Measurements from ENCODE around the gene PLN. TPM values are rescaled to one million over a fixed set of nuclear protein-coding genes. Genes with fewer than 3 reads are reported as not detected.

The PLN gene
- not detected in 2 replicates for total RNA-seq (2014; rRNA removed; shearing (Covaris generic))

DNA sequence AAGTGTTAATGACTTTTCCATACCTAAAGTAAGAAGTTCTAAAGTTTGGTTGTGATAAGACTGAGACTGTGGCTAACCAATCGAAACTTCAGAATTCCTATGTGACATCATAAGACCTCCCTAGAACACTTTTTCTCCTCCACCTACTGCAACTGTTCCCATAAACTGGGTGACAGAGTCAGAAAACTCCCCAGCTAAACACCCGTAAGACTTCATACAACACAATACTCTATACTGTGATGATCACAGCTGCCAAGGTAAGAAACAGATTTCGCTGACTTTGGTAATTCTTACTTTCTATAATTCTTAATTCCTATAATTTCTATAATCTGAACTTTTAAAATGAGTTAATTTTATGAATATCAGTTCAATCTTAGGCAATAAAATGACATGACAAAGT, at the start of gene PLN:
Gene PLN (plus strand): TSS at position 161 of the 400 bp plus-strand sequence. CDS start 10,626 bp downstream, outside the sequence.
- Histone ChIP-seq H3K36me3 (replicated peaks; ENCODE audit: control insufficient read depth, insufficient read depth, low read length) (no peaks in the 10 kb centered on the region), H3K27me3 (ENCODE audit: control insufficient read depth, insufficient read depth, low read length) (no peaks in the 10 kb centered on the region), H3K4me3 (ENCODE audit: insufficient read depth, low read depth, low read length) (no peak within 1 kb of the TSS)
- DNase-seq: no peak

DNA sequence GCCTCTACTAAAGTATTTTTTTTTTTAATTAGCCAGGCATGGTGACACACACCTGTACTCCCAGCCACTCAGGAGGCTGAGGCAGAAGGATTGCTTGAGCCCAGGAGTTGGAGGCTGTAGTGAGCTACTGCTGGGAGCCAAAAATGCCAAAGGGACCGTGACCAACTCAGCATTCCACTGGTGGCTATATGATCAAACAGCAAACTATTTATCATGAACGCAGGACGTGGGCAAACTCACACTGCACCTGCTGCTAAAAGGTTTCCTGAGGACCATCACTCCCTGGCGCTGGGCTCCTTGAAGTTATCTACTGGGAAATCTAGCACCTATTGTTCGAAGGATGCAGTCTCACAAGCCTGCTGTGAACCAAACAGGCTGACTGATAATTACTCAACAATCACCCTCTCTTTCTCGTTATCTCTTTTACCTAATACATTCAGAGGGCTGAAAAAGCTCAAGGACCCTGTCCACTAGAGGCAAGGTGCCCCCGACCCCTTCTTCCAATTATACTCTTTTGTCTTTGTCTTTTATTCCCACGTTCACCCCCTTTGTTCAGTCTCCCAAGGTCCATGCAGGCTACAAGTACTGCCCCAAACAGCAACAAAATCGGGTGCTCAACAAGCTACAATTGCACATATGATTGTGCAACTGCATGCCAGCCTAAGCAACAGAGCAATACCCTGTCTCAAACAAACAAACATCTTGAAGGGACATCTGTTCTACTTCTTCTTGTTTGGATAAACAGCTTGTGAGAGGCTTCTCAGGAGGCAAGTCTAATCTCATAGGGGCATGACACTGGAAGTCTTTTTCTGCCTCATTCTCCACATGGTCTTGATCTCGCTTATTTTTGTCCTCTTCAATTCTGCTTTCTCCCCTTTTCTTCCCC, 47.7 kb upstream of the PLN start:
- DNase-seq: no peak
- Histone ChIP-seq H3K27me3 (ENCODE audit: control insufficient read depth, insufficient read depth, low read length) (no peaks in the 10 kb centered on the region), H3K4me3 (ENCODE audit: insufficient read depth, low read depth, low read length) (no peak overlapping the region), H3K36me3 (replicated peaks; ENCODE audit: control insufficient read depth, insufficient read depth, low read length) (no peaks in the 10 kb centered on the region; the same call in 1 of the 2 replicates)

DNA sequence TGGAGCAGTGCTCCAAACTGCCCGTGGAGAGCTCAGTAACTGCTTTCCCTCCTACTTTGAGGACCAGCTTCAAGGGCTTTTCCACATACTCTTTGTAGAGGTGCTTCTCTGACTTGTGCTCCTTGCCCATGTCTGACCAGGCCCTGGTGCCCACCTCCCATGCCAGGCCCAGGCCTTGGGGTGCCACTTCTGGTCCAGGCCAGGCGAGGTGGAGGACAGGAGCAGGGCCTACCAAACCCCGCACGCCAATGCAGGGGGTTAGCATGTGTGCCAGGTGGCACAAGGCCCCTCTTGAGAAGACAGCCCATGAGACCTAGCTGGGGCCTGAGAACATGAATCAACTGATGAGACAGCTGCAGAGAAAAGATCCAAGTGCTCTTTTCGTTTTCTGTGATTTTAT, 47.0 kb upstream of the PLN start:
- Histone ChIP-seq H3K4me3 (ENCODE audit: insufficient read depth, low read depth, low read length) (no peak overlapping the region), H3K36me3 (replicated peaks; ENCODE audit: control insufficient read depth, insufficient read depth, low read length) (no peaks in the 10 kb centered on the region; the same call in 1 of the 2 replicates), H3K27me3 (ENCODE audit: control insufficient read depth, insufficient read depth, low read length) (no peaks in the 10 kb centered on the region)
- no peak for DNase-seq

DNA sequence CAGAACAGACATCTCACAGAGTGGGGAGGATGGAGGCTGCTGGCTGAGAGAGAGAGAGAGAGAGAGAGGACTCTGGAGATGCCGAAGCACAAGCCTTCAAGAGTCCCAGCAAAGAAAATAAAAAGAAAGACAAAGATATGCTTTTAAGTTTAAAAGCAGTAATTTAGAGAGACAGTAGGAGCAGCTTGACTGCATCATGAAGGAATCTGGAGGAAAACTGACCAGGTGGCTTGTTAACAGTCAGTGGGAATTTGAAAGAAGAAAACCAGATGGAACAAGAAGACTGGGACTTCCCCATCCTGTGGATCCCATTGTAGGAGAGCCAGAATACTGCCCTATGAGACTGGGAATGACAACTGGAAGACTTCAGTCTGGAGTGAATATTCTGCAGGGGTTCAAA, 46.3 kb upstream of the PLN start:
- H3K36me3 ChIP-seq (replicated peaks; ENCODE audit: control insufficient read depth, insufficient read depth, low read length): no peaks in the 10 kb centered on the region; the same call in 1 of the 2 replicates
- H3K27me3 ChIP-seq (ENCODE audit: control insufficient read depth, insufficient read depth, low read length): no peaks in the 10 kb centered on the region
- DNase-seq: no peak
- no peak overlapping the region for H3K4me3 ChIP-seq (ENCODE audit: insufficient read depth, low read depth, low read length)

DNA sequence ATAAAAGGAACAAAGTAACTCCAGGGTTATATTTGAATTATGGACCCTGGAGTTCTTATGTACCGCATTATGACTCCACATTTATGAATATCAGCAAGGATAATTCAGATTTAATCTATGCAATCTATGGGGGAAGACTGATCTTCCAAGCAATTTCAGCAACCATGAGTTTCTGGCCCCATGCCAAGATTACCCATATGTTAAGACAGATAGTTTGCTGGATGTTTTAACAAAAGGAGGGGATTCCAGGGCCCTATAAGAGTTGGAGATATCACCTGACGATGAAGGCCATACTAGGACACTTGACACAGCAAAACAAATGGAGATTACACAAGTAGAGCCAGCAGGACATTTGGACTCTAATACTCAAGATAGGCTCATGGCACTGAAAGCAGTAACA, 45.9 kb upstream of the PLN start:
- no peak overlapping the region for H3K4me3 ChIP-seq (ENCODE audit: insufficient read depth, low read depth, low read length)
- H3K27me3 ChIP-seq (ENCODE audit: control insufficient read depth, insufficient read depth, low read length): no peaks in the 10 kb centered on the region
- no peaks in the 10 kb centered on the region; the same call in 1 of the 2 replicates for H3K36me3 ChIP-seq (replicated peaks; ENCODE audit: control insufficient read depth, insufficient read depth, low read length)
- no peak for DNase-seq

DNA sequence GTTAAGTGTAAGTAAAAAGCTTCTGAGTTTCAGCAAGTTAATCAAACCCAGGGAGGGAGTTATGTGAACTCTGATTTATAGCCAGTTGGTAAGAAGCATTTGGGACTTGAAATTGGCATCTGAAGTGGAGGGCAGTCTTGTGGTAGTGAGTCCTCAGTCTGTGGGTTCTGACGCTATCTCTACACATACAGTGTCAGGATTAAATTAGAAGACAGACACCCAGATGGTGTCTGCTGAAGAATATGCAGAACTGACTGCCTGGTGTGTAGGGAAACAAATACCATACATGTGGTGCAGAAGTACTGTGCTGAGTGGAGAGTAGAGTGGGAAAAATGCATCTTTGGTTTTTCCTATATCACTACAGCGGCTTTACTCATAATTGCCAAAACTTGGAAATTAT, 43.5 kb upstream of the PLN start:
- DNase-seq: no peak
- H3K27me3 ChIP-seq (ENCODE audit: control insufficient read depth, insufficient read depth, low read length): no peaks in the 10 kb centered on the region
- H3K36me3 ChIP-seq (replicated peaks; ENCODE audit: control insufficient read depth, insufficient read depth, low read length): no peaks in the 10 kb centered on the region; the same call in 1 of the 2 replicates
- H3K4me3 ChIP-seq (ENCODE audit: insufficient read depth, low read depth, low read length): no peak overlapping the region

DNA sequence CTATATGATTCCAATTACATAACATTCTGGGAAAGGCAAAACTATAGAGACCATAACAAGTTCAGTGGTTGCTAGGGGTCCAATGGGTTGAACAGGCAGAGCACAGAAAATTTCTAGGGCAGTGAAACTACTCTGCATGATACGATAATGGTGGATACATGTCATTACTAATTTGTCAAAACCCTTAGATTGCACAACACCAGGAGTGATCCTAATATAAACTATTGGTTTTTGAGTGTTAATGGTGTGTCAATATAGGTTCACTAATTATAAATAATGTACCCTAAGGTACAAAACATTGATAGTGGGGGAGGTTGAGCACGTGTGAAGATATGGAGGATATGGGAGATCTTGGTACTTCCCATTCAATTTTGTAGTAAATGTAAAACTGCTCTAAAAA, 42.4 kb upstream of the PLN start:
- Histone ChIP-seq H3K4me3 (ENCODE audit: insufficient read depth, low read depth, low read length) (no peak overlapping the region), H3K27me3 (ENCODE audit: control insufficient read depth, insufficient read depth, low read length) (no peaks in the 10 kb centered on the region), H3K36me3 (replicated peaks; ENCODE audit: control insufficient read depth, insufficient read depth, low read length) (no peaks in the 10 kb centered on the region; the same call in 1 of the 2 replicates)
- no peak for DNase-seq

DNA sequence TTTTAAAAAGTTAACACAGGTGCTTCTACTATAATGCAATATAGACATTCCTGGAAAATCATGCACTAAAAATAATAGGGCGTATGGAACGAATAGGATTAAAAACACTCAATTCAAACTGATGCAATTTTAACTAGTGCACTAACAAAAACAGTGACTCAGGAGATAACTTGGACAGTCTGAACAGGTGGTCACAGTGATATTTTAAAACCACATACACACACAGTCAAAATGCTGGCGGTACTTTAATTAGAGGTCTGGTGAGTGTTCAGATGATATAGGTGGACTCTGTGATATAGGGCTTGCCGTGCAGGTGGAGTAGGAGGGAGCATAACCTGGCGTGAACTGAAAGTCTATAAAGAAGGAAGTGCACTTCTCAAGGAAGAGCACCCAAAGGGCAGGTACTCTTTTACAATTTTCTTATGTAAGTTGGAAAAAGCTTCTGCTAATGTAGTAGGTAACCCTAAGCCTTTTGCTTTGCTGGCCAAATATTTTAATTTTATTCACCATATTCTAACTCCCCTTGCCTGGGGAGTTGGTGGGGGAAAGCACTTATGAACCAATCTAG, 41.9 kb upstream of the PLN start:
- Histone ChIP-seq H3K27me3 (ENCODE audit: control insufficient read depth, insufficient read depth, low read length) (no peaks in the 10 kb centered on the region), H3K36me3 (replicated peaks; ENCODE audit: control insufficient read depth, insufficient read depth, low read length) (no peaks in the 10 kb centered on the region; the same call in 1 of the 2 replicates), H3K4me3 (ENCODE audit: insufficient read depth, low read depth, low read length) (no peak overlapping the region)
- no peak for DNase-seq

DNA sequence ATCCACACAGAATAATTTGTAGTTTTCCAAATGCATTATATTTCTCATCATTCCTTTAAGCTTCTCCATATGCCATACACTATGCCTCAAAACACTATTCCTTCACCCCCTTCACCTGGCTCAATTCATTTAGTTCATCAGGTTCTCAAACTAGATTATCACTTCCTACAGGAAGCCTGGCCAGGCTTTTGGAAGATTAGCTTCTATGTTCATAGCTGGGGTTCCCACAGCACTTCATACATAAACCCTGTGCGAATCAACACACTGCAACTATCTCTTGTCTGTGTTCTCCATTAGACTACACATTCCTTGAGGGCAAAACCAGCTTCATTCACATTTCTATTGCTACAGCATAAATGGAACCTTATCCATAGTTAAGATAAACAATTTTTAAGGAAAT, 40.5 kb upstream of the PLN start:
- no peaks in the 10 kb centered on the region for H3K27me3 ChIP-seq (ENCODE audit: control insufficient read depth, insufficient read depth, low read length)
- H3K4me3 ChIP-seq (ENCODE audit: insufficient read depth, low read depth, low read length): no peak overlapping the region
- no peak for DNase-seq
- no peaks in the 10 kb centered on the region for H3K36me3 ChIP-seq (replicated peaks; ENCODE audit: control insufficient read depth, insufficient read depth, low read length)

DNA sequence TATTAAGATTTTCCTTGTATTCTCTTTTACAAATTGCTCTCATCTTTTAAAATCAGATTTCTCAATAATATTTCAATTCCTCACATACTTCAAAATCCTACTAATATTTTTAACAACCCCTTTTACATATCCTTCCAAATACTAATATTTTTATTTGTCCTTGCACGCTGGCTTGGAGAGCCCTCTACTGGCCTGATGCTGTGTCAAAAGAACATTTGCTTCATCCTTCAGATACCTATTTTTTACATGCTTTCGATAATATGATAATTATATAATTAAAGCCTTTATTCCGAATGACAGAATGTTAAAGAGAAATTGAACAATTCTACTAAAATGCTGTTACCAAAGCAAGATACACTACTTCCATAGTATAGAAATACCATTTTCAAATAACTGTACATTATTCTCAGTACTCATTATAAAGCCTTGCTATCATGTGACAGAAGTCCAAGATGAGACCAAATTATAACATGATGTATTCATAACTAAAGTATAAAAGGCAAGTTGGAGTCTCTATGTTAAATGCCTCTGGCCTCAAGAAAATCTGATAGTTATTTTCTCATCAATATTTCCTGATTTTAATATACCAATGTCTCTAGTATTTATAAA, 39.0 kb upstream of the PLN start:
- Histone ChIP-seq H3K36me3 (replicated peaks; ENCODE audit: control insufficient read depth, insufficient read depth, low read length) (no peaks in the 10 kb centered on the region), H3K4me3 (ENCODE audit: insufficient read depth, low read depth, low read length) (no peak overlapping the region), H3K27me3 (ENCODE audit: control insufficient read depth, insufficient read depth, low read length) (no peaks in the 10 kb centered on the region)
- DNase-seq: peak; percentile 13

DNA sequence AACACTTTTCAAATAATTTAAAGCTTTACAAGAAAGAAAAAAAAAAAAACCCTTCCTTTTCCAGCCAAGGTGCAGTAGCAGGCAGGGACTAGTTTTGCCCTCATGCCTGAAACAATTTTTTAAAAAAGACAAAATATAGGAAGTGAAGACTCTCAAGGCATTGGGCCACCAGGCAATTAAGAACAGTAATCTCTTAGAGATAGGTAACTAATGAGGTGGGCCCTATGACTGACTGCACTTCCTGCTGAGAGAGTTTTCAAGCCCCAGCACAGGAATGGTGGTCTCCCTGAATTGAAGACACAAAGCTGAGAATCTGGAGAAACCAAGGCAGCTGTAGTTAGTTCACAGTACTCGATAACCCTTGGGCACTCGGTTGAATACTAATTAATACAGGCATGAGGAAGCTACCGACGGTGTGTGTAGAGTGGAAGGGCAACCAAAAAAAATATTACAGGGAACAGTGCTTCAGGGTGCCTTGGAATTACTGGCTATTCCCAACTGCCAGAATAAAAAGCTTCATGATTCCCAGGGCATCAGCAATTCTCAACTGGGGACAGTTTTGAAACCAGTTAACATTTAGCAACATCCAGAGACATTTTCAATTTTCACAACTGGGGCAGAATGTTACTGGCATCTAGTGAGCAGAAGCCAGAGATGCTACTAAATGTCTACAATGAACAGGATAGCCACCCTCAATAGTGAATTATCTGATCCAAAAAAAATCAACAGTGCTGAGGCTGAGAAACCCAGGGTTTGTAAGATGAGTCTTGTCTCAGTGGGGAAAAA, 36.0 kb upstream of the PLN start:
- Histone ChIP-seq H3K4me3 (ENCODE audit: insufficient read depth, low read depth, low read length) (no peak overlapping the region), H3K36me3 (replicated peaks; ENCODE audit: control insufficient read depth, insufficient read depth, low read length) (no peaks in the 10 kb centered on the region), H3K27me3 (ENCODE audit: control insufficient read depth, insufficient read depth, low read length) (no peaks in the 10 kb centered on the region)
- no peak for DNase-seq

DNA sequence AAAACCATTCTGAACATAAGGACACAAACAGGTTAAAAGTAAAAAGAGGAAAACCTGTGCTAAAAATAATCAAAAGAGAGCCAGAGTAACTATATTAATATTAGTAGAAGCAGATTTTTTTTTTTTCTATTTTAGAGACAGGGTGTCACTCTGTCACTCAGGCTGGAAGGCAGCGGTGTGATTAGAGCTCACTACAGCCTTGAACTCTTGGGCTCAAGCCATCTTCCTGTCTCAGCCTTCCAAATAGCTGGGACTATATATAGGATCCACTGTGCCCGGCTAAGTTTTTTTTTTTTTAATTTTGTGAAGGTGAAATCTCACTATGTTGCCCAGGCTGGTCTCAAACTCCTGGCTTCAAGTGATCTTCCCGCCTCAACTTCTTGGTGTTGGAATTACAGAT, 33.4 kb upstream of the PLN start:
- DNase-seq: no peak
- no peak overlapping the region for H3K4me3 ChIP-seq (ENCODE audit: insufficient read depth, low read depth, low read length)
- H3K36me3 ChIP-seq (replicated peaks; ENCODE audit: control insufficient read depth, insufficient read depth, low read length): no peaks in the 10 kb centered on the region
- no peaks in the 10 kb centered on the region for H3K27me3 ChIP-seq (ENCODE audit: control insufficient read depth, insufficient read depth, low read length)

DNA sequence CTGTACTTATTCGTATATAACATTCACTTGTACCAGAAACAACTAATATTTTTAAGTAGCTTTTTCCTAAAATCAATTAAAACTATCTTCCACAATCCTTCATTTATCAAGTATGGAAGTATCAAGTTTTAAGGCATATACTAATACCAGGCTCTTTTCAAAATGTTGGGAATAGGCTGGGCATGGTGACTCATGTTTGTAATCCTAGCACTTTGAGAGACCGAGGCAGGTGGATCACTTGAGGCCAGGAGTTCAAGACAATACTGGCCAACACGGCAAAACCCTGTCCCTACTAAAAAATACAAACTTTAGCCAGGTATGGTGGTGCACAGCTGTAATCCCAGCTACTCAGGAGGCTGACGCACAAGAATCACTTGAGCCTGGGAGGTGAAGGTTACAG, 25.7 kb upstream of the PLN start:
- Histone ChIP-seq H3K36me3 (replicated peaks; ENCODE audit: control insufficient read depth, insufficient read depth, low read length) (no peaks in the 10 kb centered on the region), H3K4me3 (ENCODE audit: insufficient read depth, low read depth, low read length) (no peak overlapping the region), H3K27me3 (ENCODE audit: control insufficient read depth, insufficient read depth, low read length) (no peaks in the 10 kb centered on the region)
- DNase-seq: no peak

DNA sequence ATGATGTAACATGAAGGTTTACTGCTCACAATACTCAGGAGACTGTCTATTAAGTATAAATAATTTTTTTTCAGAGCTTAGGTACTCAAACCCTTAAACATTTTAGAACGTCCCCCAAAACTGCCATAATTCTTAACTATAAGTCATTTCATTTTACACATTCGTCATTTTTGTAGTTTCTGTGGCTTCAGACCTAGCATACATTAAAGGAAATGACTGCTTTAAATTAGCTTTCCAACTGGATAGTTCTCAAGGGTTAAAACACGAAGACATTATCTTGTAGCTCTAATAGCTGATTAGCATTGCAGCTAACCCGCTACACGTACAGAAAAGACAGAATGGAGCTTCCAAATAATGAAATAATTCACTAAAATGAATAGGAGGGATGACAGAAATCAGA, 24.9 kb upstream of the PLN start:
- Histone ChIP-seq H3K4me3 (ENCODE audit: insufficient read depth, low read depth, low read length) (no peak overlapping the region), H3K27me3 (ENCODE audit: control insufficient read depth, insufficient read depth, low read length) (no peaks in the 10 kb centered on the region), H3K36me3 (replicated peaks; ENCODE audit: control insufficient read depth, insufficient read depth, low read length) (no peaks in the 10 kb centered on the region)
- DNase-seq: no peak
